Psoas muscle (tissue), 8 donors: ENCODE measurements around the gene TMTC2. TPM values are rescaled to one million over a fixed set of nuclear protein-coding genes. Genes with fewer than 3 reads are reported as not detected.

Experiments used
- ATAC-seq, 4 donors: fragments of 200-7000 bp; cut with Tn5 transposase; one replicate each; pipeline ENCODE4 v1.9.1; 2020; ENCODE audit warnings: moderate library complexity in 3 of 4, mild to moderate bottlenecking in 2 of 4
- DNase-seq, 2 donors: peaks; one replicate each; pipeline ENCODE4 v3.0.0-alpha.2; 2020
- H3K27ac ChIP-seq: fragments of 200-600 bp; one replicate; pipeline ENCODE4 v1.8.0; 2022
- H3K27me3 ChIP-seq, 3 donors: fragments of 200-600 bp in 1 of 3; one replicate each; pipeline versions ENCODE4 v1.6.1 to v1.8.0; 2013 to 2022; ENCODE audit warnings: low read length in 2 of 3, mild to moderate bottlenecking in 2 of 3, moderate library complexity in 1 of 3; ENCODE audit not compliant: insufficient read depth in 3 of 3
- H3K36me3 ChIP-seq, 2 donors: fragments of 200-600 bp in 1 of 2; one replicate each; pipeline versions ENCODE4 v1.6.1 to v1.8.0; 2013 to 2022; ENCODE audit warnings: low read depth in 1 of 2, mild to moderate bottlenecking in 1 of 2, moderate library complexity in 1 of 2; ENCODE audit not compliant: insufficient read depth in 1 of 2
- H3K4me1 ChIP-seq: fragments of 200-600 bp; one replicate; pipeline ENCODE4 v1.8.0; 2022
- H3K4me3 ChIP-seq: fragments of 200-600 bp; one replicate; pipeline ENCODE4 v1.8.0; 2022; ENCODE audit warnings: mild to moderate bottlenecking
- H3K9me3 ChIP-seq: fragments of 200-600 bp; one replicate; pipeline ENCODE4 v1.8.0; 2022
- WGBS, 3 donors: extraction: QIAGEN DNeasy Blood & Tissue Kit; methylation state at CpG; one replicate each; pipeline versions ENCODE4 v1.1.6 to v1.1.7; 2013; 5-methylcytosine and 5-hydroxymethylcytosine counted together
- intact Hi-C, 2 donors: fragments of 100-400 bp; cut with DNase I; formaldehyde crosslinking; loops; one replicate each; pipeline versions ENCODE4 v1.11.0 to v1.14.2; 2022
- polyA plus RNA-seq, 3 donors: library from polyadenylated mRNA; stranded (reverse); fragments of 200-250 nt; gene quantifications; one replicate each; pipeline ENCODE4 v1.2.3, GENCODE V29; 2013
- total RNA-seq, 4 donors: library from RNA; stranded (reverse); fragmentation: NEBNext Ultra II Directional in 2 of 4; extraction: Animal tissue kit (Norgen Biotek cat#: 25700) in 2 of 4; gene quantifications; one replicate each; pipeline versions ENCODE4 v1.2.1 to v1.2.4, GENCODE V29; 2021 to 2023
- TF ChIP-seq, protein P1 (sequence below): fragments of 200-600 bp; IDR thresholded peaks from one replicate; pipeline ENCODE4 v1.8.0; 2022; ENCODE audit warnings: antibody characterized with exemption
- donor health status: healthy with polysubstance abuse.
- donor health status: DM: no; HTN: no; CAD: no; lungs with moderate emphysema.
- donor health status: Bipolar disorder and iron deficiency.
- donor health status: healthy.
- donor health status: DM: yes; HTN: yes; CAD: no.
- donor health status: DM: no; HTN: no; CAD: no.
- donor health status: DM: no; HTN: no; CAD: no.
- donor health status: DM: yes; HTN: yes; CAD: no.

The TMTC2 gene
- total and polyA plus RNA-seq, 7 donors: 0.85 to 2.7 (median 1.8) TPM

DNA sequence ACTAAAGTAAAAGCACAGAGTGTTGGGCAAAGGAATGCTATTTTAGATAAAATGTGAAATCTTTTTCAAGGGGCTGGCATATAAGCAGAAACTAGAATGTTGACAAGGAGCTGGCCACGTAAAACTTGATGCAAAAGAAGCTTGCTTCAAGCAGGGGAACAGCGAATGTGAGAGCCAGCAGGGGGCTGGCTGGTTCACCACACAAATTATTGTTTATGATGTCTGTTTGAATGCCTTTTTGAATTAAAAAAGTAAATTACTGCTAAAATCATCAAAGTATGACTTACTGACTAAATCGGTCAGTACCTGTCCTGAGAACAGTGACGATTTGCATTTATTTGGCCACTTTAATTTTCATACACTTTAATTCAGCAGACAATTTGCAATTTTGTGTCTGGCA, 38.9 kb upstream of the TMTC2 start:
- H3K27ac ChIP-seq: no peak overlapping the region
- WGBS, 3 donors: 73 to 82% (median 76%) methylated on average over 4 of the region's 4 CpGs

DNA sequence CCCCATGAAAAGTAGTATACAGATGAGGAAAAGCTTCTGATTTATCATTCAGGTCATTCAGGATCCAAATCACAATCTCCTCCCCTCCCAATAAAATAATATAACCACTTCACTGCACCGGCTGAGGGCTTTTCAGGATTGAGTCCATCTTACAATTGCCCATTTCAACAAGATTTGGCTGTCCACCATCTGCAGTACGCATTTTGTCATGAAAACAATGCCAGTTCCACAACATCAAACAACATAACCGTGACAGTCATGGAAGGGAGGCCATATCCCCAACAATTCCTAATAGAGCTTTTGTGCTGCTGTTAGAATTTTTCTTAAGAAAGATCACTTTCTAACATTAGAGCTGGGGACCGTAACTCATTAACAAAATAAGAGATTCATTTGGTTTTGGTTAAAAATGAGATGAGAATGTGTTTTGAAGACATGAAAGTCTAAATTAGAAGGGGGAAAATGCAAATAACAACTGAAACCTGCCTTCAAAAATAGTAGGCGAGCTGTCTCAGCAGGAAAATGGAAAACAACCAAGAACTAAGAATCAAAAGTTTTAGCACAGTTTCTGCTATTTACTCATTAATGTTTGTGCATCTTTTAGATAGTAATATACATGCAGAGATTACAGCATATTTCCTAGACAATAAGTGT, 38.3 kb upstream of the TMTC2 start:
- no peak for ATAC-seq
- intact Hi-C loops: no loop called here

More for the DNA sequence above, 38.9 kb upstream of the TMTC2 start:
- Histone ChIP-seq H3K4me3 (no peak overlapping the region), H3K9me3 (no peaks in the 10 kb centered on the region), H3K36me3 (no peaks in the 10 kb centered on the region), H3K27me3 (no peaks in the 10 kb centered on the region), H3K4me1 (no peaks in the 10 kb centered on the region)
- no peak for DNase-seq
- TF ChIP-seq, protein P1, sequence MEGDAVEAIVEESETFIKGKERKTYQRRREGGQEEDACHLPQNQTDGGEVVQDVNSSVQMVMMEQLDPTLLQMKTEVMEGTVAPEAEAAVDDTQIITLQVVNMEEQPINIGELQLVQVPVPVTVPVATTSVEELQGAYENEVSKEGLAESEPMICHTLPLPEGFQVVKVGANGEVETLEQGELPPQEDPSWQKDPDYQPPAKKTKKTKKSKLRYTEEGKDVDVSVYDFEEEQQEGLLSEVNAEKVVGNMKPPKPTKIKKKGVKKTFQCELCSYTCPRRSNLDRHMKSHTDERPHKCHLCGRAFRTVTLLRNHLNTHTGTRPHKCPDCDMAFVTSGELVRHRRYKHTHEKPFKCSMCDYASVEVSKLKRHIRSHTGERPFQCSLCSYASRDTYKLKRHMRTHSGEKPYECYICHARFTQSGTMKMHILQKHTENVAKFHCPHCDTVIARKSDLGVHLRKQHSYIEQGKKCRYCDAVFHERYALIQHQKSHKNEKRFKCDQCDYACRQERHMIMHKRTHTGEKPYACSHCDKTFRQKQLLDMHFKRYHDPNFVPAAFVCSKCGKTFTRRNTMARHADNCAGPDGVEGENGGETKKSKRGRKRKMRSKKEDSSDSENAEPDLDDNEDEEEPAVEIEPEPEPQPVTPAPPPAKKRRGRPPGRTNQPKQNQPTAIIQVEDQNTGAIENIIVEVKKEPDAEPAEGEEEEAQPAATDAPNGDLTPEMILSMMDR: no peak
- intact Hi-C loops: no loop called here
- no peak for ATAC-seq

DNA sequence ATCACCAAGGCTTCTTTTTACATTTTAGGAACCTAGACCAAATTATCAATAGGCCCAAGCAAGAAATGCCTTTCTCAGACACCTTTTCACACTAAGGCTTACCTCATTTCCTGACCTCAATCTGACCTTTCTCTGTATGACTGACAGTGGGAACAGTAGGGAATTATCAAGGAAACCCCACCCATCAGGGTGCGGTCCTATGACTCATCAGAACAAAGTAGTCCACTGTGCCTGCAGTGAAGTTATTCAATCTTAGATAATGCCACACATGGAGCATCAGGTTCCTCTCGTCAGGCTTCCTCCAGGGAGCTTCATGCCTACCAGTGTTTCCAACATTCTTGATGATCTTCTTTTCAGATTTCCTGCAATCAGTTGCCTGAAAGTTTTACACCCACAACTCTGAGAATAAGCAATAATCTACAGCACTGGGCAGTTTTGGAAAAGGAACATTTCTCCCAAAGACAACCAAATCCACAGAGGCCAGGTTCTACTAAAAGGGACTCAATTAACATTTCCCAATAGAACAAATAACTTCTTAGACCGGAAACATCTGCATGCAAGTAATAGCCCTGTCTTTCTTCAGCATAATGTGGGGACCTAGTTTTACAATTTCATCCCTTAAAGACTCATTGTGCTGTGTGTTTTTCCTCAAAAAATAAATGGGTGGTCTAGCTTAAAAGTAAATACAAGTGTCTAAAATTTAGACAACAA, 35.9 kb upstream of the TMTC2 start:
- H3K36me3 ChIP-seq: no peaks in the 10 kb centered on the region
- WGBS, 3 donors: 29 to 40% (median 36%) methylated on average over 3 of the region's 3 CpGs
- no peak overlapping the region for H3K27ac ChIP-seq
- H3K9me3 ChIP-seq: no peaks in the 10 kb centered on the region
- TF ChIP-seq, protein P1: no peak
- no peaks in the 10 kb centered on the region for H3K27me3 ChIP-seq
- intact Hi-C loops: no loop called here
- no peak overlapping the region for H3K4me3 ChIP-seq
- peak in 2 of 4 donors; percentile 48 to 50 for ATAC-seq
- no peak for DNase-seq
- H3K4me1 ChIP-seq: no peaks in the 10 kb centered on the region

More for the DNA sequence above, 38.3 kb upstream of the TMTC2 start:
- no peaks in the 10 kb centered on the region for H3K27me3 ChIP-seq
- WGBS, 3 donors: 41 to 60% (median 46%) methylated on average over 5 of the region's 5 CpGs
- no peaks in the 10 kb centered on the region for H3K9me3 ChIP-seq
- no peaks in the 10 kb centered on the region for H3K36me3 ChIP-seq
- H3K4me1 ChIP-seq: no peaks in the 10 kb centered on the region
- H3K4me3 ChIP-seq: no peak overlapping the region
- H3K27ac ChIP-seq: no peak overlapping the region
- TF ChIP-seq, protein P1: no peak
- no peak for DNase-seq

GRCh38 chr12:82651489-82651888, 35.2 kb upstream of the TMTC2 start:
- H3K9me3 ChIP-seq: no peaks in the 10 kb centered on the region
- ATAC-seq (no peak), DNase-seq (no peak)
- 85 to 88% (median 87%) methylated on average over 4 of the region's 4 CpGs for WGBS, 3 donors
- TF ChIP-seq, protein P1: no peak
- no peaks in the 10 kb centered on the region for H3K4me1 ChIP-seq
- H3K4me3 ChIP-seq: no peak overlapping the region
- H3K36me3 ChIP-seq: no peaks in the 10 kb centered on the region
- intact Hi-C loops: no loop called here
- H3K27me3 ChIP-seq: no peaks in the 10 kb centered on the region
- H3K27ac ChIP-seq: no peak overlapping the region
